Measurements from ENCODE around the gene TAF6.
A peak's percentile ranks its signal among the peaks of the same experiment; 100 is the strongest.
"Not testable (repeated sequence)": the region's sequence is repeated elsewhere in the genome, so short reads cannot be mapped to it uniquely, and the experiment has no call there.

TAF6 gene

DNA sequence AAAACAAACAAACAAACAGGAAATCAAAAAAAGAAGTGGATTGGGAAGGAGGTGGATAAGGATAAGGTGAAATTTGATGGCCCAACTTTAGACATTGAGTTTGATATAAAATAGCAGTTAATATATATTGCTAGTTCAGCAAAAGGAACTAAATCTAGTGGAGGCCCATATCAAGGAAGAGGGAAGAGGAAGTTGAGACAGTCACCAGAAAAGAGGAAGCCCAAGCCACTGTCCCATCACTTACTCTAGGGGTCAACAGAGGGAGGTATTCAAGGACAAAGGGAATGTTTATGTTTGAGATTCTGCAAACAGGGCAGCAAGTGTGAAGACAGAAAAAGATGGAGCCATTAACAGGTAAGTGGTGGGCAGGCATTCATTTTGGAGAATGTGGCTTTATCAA lies 33.2 kb upstream of the TAF6 start:
- no peak for DNase-seq (ENCODE audit: low read depth)

DNA sequence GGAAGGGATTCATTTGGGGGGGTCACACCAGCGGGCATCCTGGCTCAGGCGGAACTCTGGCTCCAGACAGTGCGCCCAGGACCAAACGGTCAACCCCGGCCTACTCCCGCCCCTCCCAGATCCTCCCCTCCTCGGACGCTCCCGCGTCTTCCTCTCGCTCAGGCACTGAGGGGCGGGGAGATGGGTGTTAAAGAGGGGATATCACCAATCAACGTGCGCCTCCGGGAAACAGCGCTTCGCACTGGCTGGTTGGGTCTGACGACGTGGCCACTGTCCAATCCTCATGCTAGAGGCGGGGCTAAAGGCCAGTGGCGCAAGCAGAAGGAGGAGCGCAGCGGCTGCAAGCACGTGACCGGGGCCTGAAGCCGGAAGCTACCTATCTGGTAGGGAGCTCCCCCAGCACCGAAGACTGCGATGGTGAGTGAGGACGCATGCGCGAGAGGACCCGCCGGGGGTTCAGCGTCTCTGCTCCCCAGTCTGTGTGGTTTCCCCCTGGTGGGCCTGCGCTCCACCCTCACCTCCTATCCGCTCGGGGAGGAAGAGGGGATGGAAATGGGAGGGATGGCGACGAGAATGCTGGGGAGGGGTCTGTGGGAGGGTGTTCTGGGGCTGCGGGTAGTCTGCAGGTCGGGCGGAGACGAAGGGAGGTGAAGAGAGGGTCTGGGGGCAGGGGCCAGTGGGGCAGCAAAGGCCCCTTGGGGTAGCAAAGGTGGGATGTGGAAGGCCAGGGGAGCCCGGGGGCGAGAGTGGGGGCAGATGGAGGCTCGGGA lies 29.6 kb upstream of the TAF6 start, which contains the start of gene LAMTOR4:
LAMTOR4 (plus strand) TSS at position 360 of the 770 bp plus-strand sequence; CDS start at position 415, 55 bp downstream.
- DNase-seq (ENCODE audit: low read depth): peak; percentile 91

DNA sequence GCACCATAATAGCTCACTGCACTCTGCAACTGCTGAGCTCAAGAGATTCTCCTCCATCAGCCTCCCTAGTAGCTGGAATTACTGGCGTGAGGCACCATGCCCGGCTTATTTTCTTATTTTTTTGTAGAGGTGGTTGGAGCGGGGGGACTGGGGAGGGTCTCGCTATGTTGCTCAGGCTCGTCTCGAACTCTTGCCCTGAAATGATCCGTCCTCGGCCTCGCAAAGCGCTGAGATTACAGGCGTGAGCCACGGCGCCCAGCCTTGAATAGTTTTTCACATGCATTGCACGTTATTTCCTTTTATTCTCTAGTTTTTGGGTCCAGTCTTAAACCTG lies 29.0 kb upstream of the TAF6 start:
- DNase-seq (ENCODE audit: low read depth): no peak

DNA sequence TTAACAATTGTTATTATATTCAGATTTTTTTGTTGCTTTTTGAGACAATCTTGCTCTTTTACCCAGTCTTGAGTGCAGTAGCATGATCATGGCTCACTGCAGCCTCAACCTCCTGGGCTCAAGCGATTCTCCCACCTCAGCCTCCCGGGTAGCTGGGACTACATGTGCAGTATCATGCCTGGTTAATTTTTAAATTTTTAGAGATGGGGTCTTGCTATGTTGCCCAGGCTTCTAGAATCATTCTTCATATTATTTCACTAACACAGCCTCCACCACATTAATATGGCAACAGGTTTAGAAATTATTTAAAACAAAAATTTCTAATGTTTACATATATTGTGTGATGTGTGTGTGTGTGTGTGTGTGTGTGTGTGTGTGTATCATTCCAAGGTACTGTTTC lies 28.1 kb upstream of the TAF6 start:
- no peak for DNase-seq (ENCODE audit: low read depth)

DNA sequence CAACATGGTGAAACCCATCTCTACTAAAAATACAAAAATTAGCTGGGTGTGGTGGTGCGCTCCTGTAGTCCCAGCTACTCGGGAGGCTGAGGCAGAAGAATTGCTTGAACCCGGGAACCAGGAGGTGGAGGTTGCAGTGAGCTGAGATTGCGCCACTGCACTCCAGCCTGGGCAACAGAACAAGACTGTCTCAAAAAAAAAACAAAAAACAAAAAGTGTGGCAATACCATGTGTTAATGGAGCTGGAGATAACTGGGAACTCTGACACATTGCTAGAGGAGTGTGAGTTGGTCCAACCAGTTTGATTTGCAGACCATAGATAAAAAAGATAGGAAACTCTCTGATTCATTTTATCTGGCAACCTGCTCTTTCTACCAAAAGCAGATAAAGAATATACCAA lies 27.2 kb upstream of the TAF6 start:
- DNase-seq (ENCODE audit: low read depth): peak; percentile 51

DNA sequence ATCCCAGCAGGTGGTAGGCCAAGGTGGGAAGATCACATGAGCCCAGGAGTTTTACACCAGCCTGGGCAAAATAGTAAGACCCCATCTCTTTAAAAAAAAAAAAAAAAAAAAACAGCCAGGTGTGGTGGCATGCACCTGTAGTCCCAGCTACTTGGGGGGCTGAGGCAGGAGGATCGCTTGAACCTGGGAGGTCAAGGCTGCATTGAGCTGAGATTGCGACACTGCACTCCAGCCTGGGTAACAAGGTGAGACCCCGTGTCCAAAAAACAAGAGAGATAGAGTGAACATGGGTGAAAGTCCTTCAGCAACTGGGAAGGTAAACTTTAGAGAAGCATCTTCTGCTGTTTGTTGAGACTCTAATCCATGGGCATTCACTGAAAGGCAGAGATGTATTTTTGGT lies 23.3 kb upstream of the TAF6 start:
- DNase-seq (ENCODE audit: low read depth): no peak

DNA sequence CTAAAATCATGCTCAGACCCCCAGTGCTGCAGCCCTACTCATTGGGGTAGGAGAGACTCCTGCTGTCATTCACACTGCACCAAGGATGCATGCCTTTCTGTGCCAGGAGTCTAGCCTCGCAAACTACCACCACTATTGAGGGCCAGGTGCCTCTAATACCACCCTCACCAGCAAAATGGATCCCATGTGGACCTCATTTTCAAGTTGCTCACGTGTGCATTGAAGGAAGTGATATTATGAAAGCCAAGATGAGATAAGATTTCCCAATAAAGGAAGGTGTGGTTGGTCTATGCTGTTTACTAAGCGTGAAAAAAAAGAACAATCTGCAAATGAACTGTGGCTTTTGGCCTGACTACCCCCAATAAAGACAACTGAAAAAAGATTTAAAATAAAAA lies 22.4 kb upstream of the TAF6 start:
- DNase-seq (ENCODE audit: low read depth): no peak

DNA sequence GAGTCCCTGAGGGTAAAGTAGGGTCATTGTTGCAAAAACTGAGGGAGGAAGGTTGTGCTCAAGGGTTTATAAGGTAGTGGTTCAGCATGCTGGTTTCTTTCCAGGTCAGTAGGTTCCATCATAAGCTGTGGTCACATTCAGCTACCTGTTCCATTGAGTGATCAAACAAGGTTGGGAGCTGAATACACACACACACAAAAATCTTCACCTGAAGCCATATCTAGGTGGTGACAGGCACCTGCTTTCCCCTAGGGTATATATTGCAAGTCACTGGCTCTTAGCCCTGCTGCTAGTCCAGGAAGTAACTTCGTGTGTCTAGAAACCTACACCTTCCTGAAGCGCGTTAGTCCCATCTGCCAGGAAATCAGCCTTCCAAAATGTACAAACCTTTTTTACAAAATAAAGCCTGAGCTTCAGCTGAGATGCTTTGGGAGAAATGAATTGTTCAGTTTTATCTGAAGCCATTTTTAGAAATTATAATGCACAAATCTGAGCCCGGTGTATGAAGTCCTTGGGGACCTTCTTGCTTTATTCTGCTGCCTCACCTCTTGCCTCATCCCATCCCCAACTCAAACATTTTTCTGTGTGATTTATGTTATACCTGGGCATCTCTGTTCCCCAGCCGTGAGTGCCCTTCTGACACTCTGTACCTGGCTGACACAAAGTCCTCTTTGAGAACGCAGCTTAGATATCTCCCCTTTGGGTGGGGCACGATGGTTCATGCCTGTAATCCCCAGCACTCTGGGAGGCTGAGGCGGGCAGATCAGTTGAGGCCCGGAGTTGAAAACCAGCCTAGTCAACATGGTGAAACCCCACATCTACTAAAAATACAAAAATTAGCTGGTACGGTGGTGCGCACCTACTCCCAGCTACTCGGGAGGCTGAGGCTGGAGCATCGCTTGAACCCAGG lies 18.9 kb upstream of the TAF6 start:
- DNase-seq (ENCODE audit: low read depth): no peak

DNA sequence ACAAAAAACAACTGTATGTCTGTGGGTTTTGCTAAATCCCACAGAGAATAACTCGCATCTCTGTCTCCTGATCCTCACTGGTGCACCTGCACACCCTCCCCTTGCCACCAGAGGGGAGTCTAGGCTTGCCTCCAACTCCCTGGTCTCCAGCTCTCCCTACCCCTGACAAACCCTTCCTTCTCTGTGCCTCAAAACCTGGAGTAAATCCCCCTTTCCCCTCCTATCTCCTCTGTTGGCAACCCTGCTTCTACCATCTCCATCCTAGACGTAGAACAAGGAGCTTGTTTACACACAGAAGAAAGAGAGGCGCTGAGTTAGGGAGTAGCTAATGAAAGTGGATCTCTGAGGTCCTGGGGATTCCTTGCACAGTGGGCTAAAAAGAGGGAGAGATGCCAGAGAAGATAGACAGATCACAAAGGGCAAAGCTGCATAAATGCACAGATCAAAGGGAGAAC lies 13.6 kb upstream of the TAF6 start:
- DNase-seq (ENCODE audit: low read depth): no peak

DNA sequence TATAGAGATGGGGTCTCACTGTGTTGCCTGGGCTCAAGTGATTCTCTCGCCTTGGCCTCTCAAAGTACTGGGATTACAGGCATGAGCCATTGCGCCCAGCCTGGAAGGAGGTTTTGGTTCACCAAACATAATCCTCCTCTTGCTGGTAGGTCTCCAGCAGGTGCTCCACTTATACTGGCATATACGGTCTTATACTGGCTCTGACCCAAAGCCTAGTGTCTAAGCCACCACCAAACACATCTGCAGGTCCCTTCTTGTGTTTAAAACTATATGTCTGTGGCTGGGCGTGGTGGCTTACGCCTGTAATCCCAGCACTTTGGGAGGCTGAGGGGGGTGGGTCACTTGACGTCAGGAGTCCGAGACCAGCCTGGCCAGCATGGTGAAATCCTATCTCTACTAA lies 13.0 kb upstream of the TAF6 start:
- no peak for DNase-seq (ENCODE audit: low read depth)

DNA sequence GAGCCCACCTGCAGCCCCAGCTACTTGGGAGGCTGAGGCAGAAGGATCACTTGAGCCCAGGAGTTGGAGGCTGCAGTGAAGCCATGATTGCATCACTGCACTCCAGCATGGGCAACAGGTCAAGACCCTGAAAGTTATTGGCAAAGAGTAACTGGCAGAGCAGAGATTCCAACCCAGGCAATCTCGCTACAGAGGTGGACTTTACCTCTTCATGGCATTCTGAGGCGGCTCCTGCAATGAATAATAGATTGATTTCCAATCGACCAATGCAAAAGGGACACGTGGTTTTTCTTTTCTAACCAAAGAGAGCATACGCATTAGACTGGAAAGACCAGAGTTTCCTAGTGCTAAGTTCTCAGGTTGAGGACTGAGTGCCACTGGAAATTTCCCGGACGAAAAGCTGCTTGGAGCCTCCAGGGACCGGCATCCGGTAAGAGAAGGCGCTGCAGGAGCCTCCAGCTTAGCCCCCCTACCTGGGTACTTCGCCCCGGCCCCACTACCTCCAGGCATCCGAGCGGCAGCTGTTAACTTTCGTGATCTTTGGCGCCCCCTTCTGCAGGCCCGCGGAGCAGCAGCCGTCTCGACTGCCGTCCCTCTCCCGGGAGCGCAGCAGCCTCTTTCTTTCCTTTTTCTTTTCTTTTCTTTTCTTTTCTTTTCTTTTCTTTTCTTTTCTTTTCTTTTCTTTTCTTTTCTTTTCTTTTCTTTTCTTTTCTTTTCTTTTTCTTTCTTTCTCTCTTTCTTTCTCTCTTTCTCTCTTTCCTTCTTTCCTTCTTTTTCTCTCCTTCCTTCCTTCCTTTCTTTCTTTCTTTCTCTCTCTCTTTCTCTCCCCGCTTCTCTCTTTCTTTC lies 11.7 kb upstream of the TAF6 start:
- DNase-seq (ENCODE audit: low read depth): no peak

DNA sequence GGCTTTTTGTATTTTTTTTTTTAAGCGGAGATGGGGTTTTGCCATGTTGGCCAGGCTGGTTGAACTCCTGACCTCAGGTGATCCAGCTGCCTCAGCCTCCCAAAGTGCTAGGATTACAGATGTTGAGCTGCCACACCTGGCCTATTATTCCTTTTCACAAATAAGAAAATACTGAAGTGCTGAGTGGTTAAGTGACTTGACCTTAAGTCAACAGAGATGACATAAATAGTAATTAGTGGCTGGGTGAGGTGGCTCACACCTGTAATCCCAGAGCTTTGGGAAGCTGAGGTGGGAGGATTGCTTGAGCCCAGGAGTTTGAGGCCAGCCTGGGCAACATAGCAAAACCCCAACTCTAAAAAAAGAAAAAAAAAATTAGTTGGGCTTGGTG lies 11.1 kb upstream of the TAF6 start:
- DNase-seq (ENCODE audit: low read depth): not testable (repeated sequence)

DNA sequence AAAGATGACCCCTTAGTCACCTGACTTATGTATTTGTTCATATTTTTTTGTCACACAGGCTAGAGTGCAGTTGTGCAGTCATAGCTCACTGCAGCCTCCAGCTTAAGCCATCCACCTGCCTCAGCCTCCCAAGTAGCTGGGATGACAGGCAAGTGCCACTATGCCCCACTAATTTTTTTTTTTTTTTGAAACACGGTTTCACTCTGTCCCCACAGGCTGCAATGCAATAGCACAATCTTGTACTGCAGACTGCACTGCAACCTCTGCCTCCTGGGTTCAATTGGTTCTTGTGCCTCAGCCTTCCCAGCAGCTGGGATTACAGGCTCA lies 9.4 kb upstream of the TAF6 start:
- DNase-seq (ENCODE audit: low read depth): no peak

DNA sequence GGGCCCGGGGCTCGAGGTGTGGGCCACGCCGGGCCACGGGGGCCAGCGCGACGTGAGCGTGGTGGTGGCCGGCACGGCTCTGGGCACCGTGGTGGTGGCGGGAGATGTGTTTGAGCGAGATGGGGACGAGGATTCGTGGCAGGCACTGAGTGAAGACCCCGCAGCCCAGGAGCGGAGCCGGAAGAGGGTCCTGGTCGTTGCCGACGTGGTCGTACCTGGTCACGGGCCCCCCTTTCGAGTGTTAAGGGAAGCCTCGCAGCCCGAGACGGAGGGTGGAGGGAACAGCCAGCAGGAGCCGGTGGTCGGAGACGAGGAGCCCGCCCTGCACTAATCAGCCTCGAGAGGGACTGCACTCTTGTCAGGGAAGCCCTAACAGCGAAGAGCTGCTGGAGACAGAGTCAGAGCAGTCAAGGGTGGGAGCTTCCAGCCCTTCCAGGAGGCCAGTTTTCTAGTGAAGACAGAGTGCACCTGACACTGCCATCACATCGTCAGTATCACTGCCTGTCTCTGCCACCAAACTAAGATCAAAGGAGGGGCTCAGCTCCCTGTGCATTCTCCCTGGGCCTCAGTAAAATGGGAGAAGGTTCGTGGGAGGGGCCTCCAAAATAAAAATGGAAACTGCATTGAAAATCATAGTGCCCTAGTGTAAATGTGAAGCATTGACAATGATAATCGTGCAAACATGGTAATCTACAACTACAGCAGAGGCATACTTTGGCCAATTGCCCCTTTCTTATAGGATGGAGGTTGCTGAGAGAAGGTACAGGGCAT lies 8.9 kb upstream of the TAF6 start:
- no peak for DNase-seq (ENCODE audit: low read depth)

DNA sequence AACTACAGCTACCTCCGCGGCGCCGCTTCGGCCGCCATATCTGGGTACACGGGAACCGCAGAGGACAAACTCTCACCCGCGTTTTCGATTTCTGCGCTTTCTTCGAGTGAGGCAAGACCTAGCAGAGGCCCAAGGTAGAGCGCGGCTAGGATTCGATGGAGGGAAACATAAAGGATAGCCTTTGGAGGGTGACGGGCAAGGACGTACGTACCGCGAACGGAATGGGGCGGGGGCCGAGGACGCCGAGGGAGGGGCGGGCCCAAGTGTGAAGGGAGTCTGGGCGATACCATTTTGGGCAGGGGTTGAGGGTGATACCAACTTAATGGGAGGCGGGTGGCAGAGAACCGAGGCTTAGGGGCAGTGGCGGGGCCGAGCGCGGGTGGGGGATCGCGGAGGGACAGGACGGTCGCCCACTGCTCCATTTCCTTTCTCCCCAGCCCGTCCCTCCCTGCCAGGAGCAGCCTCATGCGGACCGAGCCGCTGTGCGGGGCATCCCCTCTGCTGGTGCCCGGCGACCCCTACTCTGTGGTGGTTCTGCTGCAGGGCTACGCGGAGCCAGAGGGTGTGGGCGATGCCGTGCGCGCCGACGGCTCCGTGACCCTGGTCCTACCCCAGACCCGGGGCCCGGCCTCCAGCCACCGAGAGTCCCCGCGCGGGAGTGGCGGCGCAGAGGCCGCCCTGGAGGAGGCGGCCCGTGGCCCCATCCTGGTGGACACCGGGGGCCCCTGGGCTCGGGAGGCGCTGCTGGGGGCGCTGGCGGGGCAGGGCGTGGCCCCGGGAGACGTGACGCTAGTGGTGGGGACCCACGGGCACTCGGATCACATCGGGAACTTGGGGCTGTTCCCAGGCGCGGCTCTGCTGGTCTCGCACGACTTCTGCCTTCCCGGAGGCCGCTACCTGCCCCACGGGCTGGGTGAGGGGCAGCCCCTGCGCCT lies 8.0 kb upstream of the TAF6 start, which contains the start of gene MBLAC1:
MBLAC1 (plus strand) TSS at position 37 of the 935 bp plus-strand sequence; CDS start at position 466, 429 bp downstream.
- DNase-seq (ENCODE audit: low read depth): peak; percentile 65

DNA sequence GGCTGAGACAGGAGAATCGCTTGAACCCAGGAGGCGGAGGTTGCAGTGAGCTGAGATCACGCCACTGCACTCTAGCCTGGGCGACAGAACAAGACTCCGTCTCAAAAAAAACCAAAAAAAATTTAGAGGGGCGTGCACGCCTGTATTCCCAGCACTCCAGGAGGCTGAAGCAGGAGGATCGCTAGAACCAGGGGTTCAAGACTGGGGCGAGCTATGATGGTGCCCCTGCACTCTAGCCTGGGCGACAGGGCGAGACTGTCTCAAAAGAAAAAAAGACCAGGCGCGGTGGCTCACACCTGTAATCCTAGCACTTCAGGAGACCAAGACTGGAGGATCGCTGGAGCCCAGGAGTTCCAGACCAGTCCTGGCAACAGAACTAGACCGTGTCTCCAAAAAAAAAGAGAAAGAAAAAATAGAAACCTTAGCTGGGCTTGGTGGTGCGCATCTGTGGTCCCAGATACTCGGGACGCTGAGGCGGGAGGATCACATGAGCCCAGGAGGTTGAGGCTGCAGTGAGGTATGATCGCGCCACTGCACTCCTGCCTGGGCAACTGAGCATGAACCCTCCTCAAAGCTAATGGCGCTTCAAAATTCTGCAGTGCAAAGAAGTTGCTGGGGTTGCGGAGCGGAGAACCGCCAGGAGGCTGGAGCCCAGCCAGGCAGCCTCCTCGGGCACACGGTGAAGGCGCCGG lies 7.2 kb upstream of the TAF6 start:
- DNase-seq (ENCODE audit: low read depth): no peak

DNA sequence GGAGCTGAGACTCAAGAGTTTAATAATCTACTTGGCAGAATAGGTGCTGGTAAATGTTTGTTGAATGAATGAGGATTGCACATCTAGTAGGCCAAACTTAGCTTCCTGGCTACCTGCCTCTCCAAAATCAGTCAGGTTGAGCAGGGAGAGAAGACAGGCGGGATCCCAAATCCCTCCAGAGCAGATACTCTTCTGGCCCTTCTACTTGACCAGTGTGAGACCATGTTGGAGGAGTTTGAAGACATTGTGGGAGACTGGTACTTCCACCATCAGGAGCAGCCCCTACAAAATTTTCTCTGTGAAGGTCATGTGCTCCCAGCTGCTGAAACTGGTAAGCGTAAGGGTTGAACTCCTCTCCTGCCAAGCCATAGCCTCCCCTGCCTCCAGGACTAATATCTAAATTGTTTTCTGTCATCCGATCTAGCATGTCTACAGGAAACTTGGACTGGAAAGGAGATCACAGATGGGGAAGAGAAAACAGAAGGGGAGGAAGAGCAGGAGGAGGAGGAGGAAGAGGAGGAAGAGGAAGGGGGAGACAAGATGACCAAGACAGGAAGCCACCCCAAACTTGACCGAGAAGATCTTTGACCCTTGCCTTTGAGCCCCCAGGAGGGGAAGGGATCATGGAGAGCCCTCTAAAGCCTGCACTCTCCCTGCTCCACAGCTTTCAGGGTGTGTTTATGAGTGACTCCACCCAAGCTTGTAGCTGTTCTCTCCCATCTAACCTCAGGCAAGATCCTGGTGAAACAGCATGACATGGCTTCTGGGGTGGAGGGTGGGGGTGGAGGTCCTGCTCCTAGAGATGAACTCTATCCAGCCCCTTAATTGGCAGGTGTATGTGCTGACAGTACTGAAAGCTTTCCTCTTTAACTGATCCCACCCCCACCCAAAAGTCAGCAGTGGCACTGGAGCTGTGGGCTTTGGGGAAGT lies 5.4 kb upstream of the TAF6 start:
- no peak for DNase-seq (ENCODE audit: low read depth)

DNA sequence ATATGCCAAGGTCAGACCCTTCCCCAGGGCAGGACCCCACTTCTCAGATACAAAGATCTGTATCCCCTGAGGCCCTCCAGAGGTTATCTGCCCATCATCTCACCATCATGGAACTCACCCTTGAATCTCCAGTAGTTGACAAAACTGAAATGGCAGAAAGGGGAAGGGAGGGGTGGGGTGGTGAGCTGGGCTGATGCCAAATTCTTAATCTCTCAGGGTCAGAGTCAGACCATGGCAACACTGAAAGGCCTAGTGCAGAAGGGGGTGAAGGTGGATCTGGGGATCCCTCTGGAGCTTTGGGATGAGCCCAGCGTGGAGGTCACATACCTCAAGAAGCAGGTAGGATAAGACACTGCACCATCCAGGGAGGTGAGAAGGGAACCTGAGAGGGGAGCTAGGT lies 3.4 kb upstream of the TAF6 start:
- DNase-seq (ENCODE audit: low read depth): no peak

DNA sequence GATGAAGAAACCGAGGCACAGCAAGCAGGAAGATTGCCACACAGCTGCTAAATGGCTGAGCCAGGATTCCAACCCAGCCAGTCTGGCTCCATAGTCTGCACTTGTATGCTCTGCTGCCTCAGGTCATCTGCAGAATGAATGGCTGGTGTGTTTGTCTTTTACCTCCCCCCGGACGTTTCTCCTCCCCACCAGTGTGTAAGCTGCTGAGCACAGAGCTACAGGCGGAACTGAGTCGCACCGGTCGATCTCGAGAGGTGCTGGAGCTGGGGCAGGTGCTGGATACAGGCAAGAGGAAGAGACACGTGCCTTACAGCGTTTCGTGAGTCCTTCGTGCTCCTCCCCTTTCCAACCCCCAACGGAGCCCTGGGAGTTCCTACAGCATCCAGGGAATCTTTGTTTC lies 2.9 kb upstream of the TAF6 start:
- no peak for DNase-seq (ENCODE audit: low read depth)

All from GM04503 (cell line).